Breast epithelium (tissue), 3 donors: ENCODE measurements around the gene TSPAN32.

ENCODE experiments used
- CTCF ChIP-seq, 3 donors: fragments of 450-650 bp; IDR thresholded peaks; one replicate each; pipeline ENCODE4 v1.5.1; 2016 to 2017; ENCODE audit warnings: antibody characterized with exemption in 3 of 3, mild to moderate bottlenecking in 3 of 3, moderate library complexity in 3 of 3
- POLR2A ChIP-seq: fragments of 450-650 bp; IDR thresholded peaks from one replicate; pipeline ENCODE4 v1.6.1; 2016; ENCODE audit warnings: antibody characterized with exemption, mild to moderate bottlenecking, moderate library complexity

DNA sequence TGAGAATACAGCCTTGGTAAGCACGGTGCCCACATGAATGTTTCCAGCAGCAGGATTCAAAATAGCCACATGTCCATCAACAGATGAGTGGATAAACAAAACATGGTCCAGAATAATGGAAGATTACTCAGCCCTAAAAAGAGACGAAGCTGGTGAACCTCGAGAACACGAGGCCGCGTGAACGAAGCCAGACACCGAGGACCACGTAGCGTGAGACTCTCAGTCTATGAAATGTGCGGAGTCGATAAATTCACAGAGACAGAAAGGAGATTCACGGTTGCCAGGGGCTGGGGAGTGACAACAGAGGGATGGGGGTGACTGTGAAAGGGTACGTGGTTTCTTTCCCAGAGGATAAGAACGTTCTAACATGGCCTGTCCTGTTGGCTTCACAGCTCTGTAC is 28.5 kb upstream of the TSPAN32 start:
- no peak for TF ChIP-seq CTCF (IDR thresholded peaks at IDR 0.05)
- no peak for TF ChIP-seq POLR2A
